Prostate gland (tissue), 1 donor: Measurements from ENCODE around the gene PRSS33.

ENCODE experiments used
- POLR2A ChIP-seq: fragments of 450-650 bp; IDR thresholded peaks from one replicate; pipeline ENCODE4 v1.6.1; 2016; ENCODE audit warnings: antibody characterized with exemption, mild to moderate bottlenecking
- POLR2AphosphoS5 ChIP-seq: sonication (generic); formaldehyde crosslinking; IDR thresholded peaks from one replicate; pipeline ENCODE4 v1.6.1; 2017; ENCODE audit warnings: antibody characterized with exemption

GRCh38 chr16:2786826-2787151 lies 571 bp downstream of the PRSS33 start:
- TF ChIP-seq POLR2AphosphoS5 (no peak), POLR2A (no peak)
